ENCODE measurements around the gene RBM12. TPM values are rescaled to one million over a fixed set of nuclear protein-coding genes. Genes with fewer than 3 reads are reported as not detected.
A peak's percentile ranks its signal among the peaks of the same experiment; 100 is the strongest.

RBM12 gene
- total RNA-seq, 2 experiments from 2014 or later = 66.3 to 152 TPM

DNA sequence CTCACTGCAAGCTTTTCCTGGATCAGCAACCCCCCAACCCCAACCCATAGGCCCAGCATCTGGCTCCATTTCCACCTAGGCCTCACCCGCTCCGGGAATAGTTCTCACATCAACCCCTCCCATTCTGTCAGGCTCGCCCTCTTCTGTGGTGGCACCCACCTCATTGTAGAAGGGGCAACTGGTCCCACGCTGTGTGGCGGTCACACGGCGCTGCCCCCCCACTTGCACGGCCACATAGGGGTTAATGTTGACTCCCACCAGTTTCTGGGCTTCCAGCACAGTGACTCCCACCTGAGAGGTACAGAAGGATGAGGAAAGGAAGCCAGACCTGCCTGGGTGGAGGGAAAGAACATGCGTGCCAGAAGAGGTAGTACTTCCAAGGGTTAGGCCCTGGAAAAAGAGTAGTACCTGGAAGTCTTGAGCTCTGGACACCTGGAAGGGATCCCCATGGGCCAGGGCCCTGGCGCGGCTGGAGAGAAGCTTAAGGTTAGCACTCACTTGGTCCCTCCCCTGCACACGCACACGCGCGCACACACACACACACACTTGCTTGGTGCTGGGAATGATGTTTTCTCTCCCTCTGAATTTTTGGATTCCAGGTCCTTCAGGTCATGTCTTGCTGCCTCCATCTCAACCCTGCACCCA is 61.7 kb downstream of the RBM12 start:
- intact Hi-C loops (cut with micrococcal nuclease; ENCODE audit: unreplicated experiment) = loop anchor here (5.0 kb wide), 1 partner anchor 94 kb away; the partner anchor contains the start of genes NFS1 and ROMO1
- no peak for DNase-seq (ENCODE audit: low spot score)

DNA sequence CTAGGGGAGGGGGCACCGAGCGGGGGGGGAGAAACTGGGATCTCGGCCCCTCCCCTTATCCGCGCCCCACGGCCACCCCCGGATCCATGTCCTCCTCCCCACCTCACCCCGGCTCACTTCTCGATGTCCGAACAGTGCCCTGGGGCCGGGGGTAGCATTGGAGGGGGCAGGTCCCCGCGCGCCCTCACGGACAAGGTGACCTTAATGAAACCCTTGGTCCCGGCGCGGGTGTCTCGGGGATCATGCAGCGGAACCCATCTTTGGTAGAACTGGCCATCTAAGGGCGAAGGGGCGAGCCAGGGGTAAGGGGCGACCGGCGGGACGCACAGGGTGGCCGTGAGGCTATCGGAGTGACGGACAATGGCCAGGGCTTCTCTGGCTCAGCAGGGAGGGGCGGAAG is 62.7 kb downstream of the RBM12 start:
- Histone ChIP-seq H3K27ac (ENCODE audit: low read depth, low read length, poor library complexity, severe bottlenecking) (no peak overlapping the region), H3K4me1 (ENCODE audit: insufficient read depth, low read length, poor library complexity, severe bottlenecking) (peaks cover 44% of the 10 kb centered on the region), H3K4me3 (ENCODE audit: low read depth, low read length, poor library complexity, severe bottlenecking) (peak overlapping the region; percentile 26), H2AFZ (ENCODE audit: low read length) (no peak overlapping the region; the same call in 1 of the 2 replicates), H3K9me3 (ENCODE audit: low read length) (no peaks in the 10 kb centered on the region), H3K79me2 (ENCODE audit: insufficient read depth, low read depth, low read length) (no peaks in the 10 kb centered on the region), H4K20me1 (ENCODE audit: insufficient read depth, low read length) (no peaks in the 10 kb centered on the region), H3K4me2 (ENCODE audit: low read length) (peak overlapping the region; percentile 39; the same call in 1 of the 2 replicates), H3K9me2 (ENCODE audit: insufficient read depth, low read length) (no peaks in the 10 kb centered on the region), H3K36me3 (ENCODE audit: insufficient read depth, low read length) (no peaks in the 10 kb centered on the region)
- intact Hi-C loops (cut with micrococcal nuclease; ENCODE audit: unreplicated experiment) = loop anchor here (5.0 kb wide), 1 partner anchor 95 kb away; the partner anchor contains the start of genes NFS1 and ROMO1
- TF ChIP-seq EZH2phosphoT487 (IDR thresholded peaks at IDR 0.05; ENCODE audit: borderline replicate concordance, low read depth, low read length) = no peak
- TF ChIP-seq, protein P1, sequence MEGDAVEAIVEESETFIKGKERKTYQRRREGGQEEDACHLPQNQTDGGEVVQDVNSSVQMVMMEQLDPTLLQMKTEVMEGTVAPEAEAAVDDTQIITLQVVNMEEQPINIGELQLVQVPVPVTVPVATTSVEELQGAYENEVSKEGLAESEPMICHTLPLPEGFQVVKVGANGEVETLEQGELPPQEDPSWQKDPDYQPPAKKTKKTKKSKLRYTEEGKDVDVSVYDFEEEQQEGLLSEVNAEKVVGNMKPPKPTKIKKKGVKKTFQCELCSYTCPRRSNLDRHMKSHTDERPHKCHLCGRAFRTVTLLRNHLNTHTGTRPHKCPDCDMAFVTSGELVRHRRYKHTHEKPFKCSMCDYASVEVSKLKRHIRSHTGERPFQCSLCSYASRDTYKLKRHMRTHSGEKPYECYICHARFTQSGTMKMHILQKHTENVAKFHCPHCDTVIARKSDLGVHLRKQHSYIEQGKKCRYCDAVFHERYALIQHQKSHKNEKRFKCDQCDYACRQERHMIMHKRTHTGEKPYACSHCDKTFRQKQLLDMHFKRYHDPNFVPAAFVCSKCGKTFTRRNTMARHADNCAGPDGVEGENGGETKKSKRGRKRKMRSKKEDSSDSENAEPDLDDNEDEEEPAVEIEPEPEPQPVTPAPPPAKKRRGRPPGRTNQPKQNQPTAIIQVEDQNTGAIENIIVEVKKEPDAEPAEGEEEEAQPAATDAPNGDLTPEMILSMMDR (conservative IDR thresholded peaks at IDR 0.05; ENCODE audit: low read length) = no peak
- DNase-seq (ENCODE audit: low spot score) = no peak
- POLR2A ChIA-PET = interaction anchor here (0.9 kb wide), 1 partner anchor 17 kb away, joined by 3 read pairs; no protein-coding TSS in a partner anchor
- no TSS peak for BruUV-seq (replicated peaks)
- CTCF ChIA-PET (ENCODE audit: unreplicated experiment) = interaction anchor here (1.0 kb wide), 1 partner anchor 99 kb away, joined by 3 read pairs; no protein-coding TSS in a partner anchor

More for the DNA sequence above, 61.7 kb downstream of the RBM12 start:
- H3K9me2 ChIP-seq (ENCODE audit: insufficient read depth, low read length) = no peaks in the 10 kb centered on the region
- H3K4me3 ChIP-seq (ENCODE audit: low read depth, low read length, poor library complexity, severe bottlenecking) = no peak overlapping the region
- BruUV-seq (replicated peaks) = no TSS peak
- no peak for TF ChIP-seq EZH2phosphoT487 (IDR thresholded peaks at IDR 0.05; ENCODE audit: borderline replicate concordance, low read depth, low read length)
- TF ChIP-seq, protein P1 (conservative IDR thresholded peaks at IDR 0.05; ENCODE audit: low read length) = no peak
- ChIA-PET CTCF (ENCODE audit: unreplicated experiment) (interaction anchor here (0.6 kb wide), 1 partner anchor 112 kb away, joined by 3 read pairs; no protein-coding TSS in a partner anchor), POLR2A (interaction anchor here (0.7 to 0.9 kb wide), 2 partner anchors 16 to 112 kb away, joined by 3 read pairs; no protein-coding TSS in a partner anchor)
- no peak overlapping the region for H3K27ac ChIP-seq (ENCODE audit: low read depth, low read length, poor library complexity, severe bottlenecking)
- H4K20me1 ChIP-seq (ENCODE audit: insufficient read depth, low read length) = no peaks in the 10 kb centered on the region
- peaks cover 53% of the 10 kb centered on the region for H3K4me1 ChIP-seq (ENCODE audit: insufficient read depth, low read length, poor library complexity, severe bottlenecking)
- no peak overlapping the region for H2AFZ ChIP-seq (ENCODE audit: low read length)
- H3K4me2 ChIP-seq (ENCODE audit: low read length) = no peak overlapping the region
- no peaks in the 10 kb centered on the region for H3K79me2 ChIP-seq (ENCODE audit: insufficient read depth, low read depth, low read length)
- no peaks in the 10 kb centered on the region for H3K36me3 ChIP-seq (ENCODE audit: insufficient read depth, low read length)
- H3K9me3 ChIP-seq (ENCODE audit: low read length) = no peaks in the 10 kb centered on the region

Data from OCI-LY7 (cell line).